ENCODE data around the gene SLC38A10. TPM values are rescaled to one million over a fixed set of nuclear protein-coding genes. Genes with fewer than 3 reads are reported as not detected.

The SLC38A10 gene
- total and polyA plus RNA-seq, 2 of the 4 experiments (the other 2 are of a cell fraction): 12.7 to 46.7 TPM

- Histone ChIP-seq H3K9ac (ENCODE audit: low read depth, low read length) (no peak overlapping the region), H3K4me1 (ENCODE audit: control insufficient read depth, insufficient read depth, low read length) (peaks cover 18% of the 10 kb centered on the region), H4K5ac (ENCODE audit: low read depth, low read length) (no peak overlapping the region), H3K14ac (replicated peaks; ENCODE audit: low read depth, low read length) (0 out of 2 replicates have a peak overlapping the region, but pooled peaks have one; percentile 11), H3K4ac (ENCODE audit: low read depth, low read length) (peak overlapping the region; percentile 60), H2BK15ac (ENCODE audit: low read depth, low read length) (no peak overlapping the region; the same call in 2 of the 3 replicates), H2AK9ac (replicated peaks; ENCODE audit: low read depth, low read length, poor library complexity) (peak overlapping the region; percentile 31), H3K18ac (ENCODE audit: low read depth, low read length) (no peak overlapping the region), H4K8ac (ENCODE audit: low read depth in 2 of 2, low read length in 2 of 2) (no peak overlapping the region; a peak in 1 of 4 replicates), H4K91ac (ENCODE audit: insufficient read depth, low read depth, low read length) (0 out of 2 replicates have a peak overlapping the region, but pooled peaks have one; percentile 15), H3K9me1 (ENCODE audit: insufficient read depth, low read length) (peaks cover 3% of the 10 kb centered on the region; the same call in 1 of the 2 replicates), H3K9me3 (ENCODE audit: control insufficient read depth, insufficient read depth, low read length) (no peaks in the 10 kb centered on the region), H3K79me1 (ENCODE audit: low read depth in 1 of 2, low read length in 2 of 2) (no peaks in the 10 kb centered on the region), H3K4me3 (ENCODE audit: insufficient read depth, low read depth, low read length) (no peak overlapping the region), H3K36me3 (ENCODE audit: control insufficient read depth, insufficient read depth, low read length) (no peaks in the 10 kb centered on the region), H3K4me2 (ENCODE audit: low read depth, low read length) (no peak overlapping the region), H2AFZ (replicated peaks; ENCODE audit: low read length, poor library complexity) (peak overlapping the region; percentile 73), H4K20me1 (ENCODE audit: insufficient read depth, low read length) (peaks cover 7% of the 10 kb centered on the region; the same call in 1 of the 2 replicates), H3K27ac (ENCODE audit: insufficient read depth, low read length) (no peak overlapping the region), H3K23ac (ENCODE audit: low read depth, low read length) (no peak overlapping the region), H3K27me3 (ENCODE audit: control insufficient read depth, insufficient read depth, low read length) (peaks cover 40% of the 10 kb centered on the region), H2BK5ac (ENCODE audit: low read depth, low read length, poor library complexity, severe bottlenecking) (no peak overlapping the region), H2BK120ac (ENCODE audit: low read depth, low read length) (peak overlapping the region; percentile 10; the same call in 1 of the 2 replicates), H2AK5ac (ENCODE audit: low read depth, low read length) (peak overlapping the region; percentile 77; the same call in 1 of the 2 replicates), H3K56ac (ENCODE audit: extremely low read depth, insufficient read depth, low read length) (no peak overlapping the region), H2BK20ac (ENCODE audit: low read depth, low read length) (no peak overlapping the region)
- WGBS, 2 experiments (ENCODE audit: extremely low coverage in 2 of 2, insufficient read length in 1 of 2): 98% methylated on average over 9 of the region's 23 CpGs; no CpG with 5 or more reads in 1 of the 2 experiments
- intact Hi-C loops (cut with micrococcal nuclease) (no loop called here), dilution Hi-C loops (cut with HindIII; ENCODE audit: low sequenced_read_pairs, unreplicated experiment) (no loop called here), in situ Hi-C loops (cut with MboI; ENCODE audit: low sequenced_read_pairs) (no loop called here)
- BruUV-seq (replicated peaks): no TSS peak
- ChIA-PET POLR2A (ENCODE audit: unreplicated experiment) (no interaction called here), CTCF (no interaction called here)
- TF ChIP-seq MAZ (IDR thresholded peaks at IDR 0.05; ENCODE audit: borderline replicate concordance, low read depth, low read length) (no peak), CHD1 (IDR thresholded peaks at IDR 0.05; ENCODE audit: low read depth, low read length) (no peak), SMC3 (IDR thresholded peaks at IDR 0.05; ENCODE audit: low read depth, low read length) (no peak)
- ATAC-seq (ENCODE audit: low read depth) (no peak), DNase-seq (no peak)
Observed at GRCh38 chr17:81329927-81330883, 35.1 kb upstream of the SLC38A10 start.

Data from IMR-90 (cell line).